Kasumi-1 (cell line): ENCODE measurements around the gene JMY.

Experiments
- DNase-seq, 2 experiments: peaks; one replicate each; lab custom pipeline; 2025; lab: John Stamatoyannopoulos, UW

JMY gene, protein sequence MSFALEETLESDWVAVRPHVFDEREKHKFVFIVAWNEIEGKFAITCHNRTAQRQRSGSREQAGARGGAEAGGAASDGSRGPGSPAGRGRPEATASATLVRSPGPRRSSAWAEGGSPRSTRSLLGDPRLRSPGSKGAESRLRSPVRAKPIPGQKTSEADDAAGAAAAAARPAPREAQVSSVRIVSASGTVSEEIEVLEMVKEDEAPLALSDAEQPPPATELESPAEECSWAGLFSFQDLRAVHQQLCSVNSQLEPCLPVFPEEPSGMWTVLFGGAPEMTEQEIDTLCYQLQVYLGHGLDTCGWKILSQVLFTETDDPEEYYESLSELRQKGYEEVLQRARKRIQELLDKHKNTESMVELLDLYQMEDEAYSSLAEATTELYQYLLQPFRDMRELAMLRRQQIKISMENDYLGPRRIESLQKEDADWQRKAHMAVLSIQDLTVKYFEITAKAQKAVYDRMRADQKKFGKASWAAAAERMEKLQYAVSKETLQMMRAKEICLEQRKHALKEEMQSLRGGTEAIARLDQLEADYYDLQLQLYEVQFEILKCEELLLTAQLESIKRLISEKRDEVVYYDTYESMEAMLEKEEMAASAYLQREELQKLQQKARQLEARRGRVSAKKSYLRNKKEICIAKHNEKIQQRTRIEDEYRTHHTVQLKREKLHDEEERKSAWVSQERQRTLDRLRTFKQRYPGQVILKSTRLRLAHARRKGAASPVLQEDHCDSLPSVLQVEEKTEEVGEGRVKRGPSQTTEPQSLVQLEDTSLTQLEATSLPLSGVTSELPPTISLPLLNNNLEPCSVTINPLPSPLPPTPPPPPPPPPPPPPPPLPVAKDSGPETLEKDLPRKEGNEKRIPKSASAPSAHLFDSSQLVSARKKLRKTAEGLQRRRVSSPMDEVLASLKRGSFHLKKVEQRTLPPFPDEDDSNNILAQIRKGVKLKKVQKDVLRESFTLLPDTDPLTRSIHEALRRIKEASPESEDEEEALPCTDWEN

GRCh38 chr5:79235634-79236361 lies at the start of gene JMY:
Gene JMY (plus strand): TSS chr5:79236131. CDS start chr5:79236651, 520 bp downstream.
- peak; percentile 65 to 85 for DNase-seq

DNA sequence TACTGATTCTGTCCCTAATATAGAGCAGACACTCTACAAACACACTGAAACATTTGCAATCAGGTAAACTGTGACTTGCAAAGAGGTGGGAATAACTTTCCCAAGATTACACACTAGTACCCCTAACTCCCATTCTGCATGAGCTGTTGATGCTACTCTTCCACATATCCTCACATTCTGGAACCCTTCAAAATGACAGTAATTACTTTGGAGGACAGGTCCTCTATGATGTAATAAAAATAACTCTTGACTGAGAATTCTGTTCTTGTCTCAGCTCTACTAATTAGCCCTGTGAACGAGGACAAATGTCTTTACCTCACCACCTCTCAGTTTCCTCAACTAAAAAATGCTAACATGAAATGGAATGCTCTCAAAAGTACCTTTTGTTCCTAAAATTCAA lies 49.5 kb upstream of the JMY start:
- no peak for DNase-seq

- DNase-seq = no peak
Measured at GRCh38 chr5:79189439-79190234, 46.3 kb upstream of the JMY start.

DNA sequence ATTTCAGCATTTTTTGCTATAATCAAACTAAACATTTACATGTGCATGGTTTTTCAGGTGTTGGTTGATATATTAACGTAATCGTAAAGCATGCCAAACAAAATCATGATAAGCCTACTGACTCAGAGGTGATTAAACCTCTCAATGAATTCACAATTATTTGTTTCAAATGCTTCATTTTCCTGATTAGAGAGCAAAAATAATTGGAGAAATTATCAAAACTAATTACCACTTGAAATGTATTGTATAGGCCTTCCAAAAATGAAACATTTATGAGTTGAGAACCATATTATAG lies 45.7 kb upstream of the JMY start:
- DNase-seq = no peak

- no peak for DNase-seq
Measured at GRCh38 chr5:79191457-79191856, 44.5 kb upstream of the JMY start.

- DNase-seq = no peak
Measured at GRCh38 chr5:79193643-79194042, 42.3 kb upstream of the JMY start.

GRCh38 chr5:79200573-79201183 lies 35.3 kb upstream of the JMY start:
- DNase-seq = peak; percentile 52 to 65

- no peak for DNase-seq
Measured at GRCh38 chr5:79201206-79201605, 34.7 kb upstream of the JMY start.

DNA sequence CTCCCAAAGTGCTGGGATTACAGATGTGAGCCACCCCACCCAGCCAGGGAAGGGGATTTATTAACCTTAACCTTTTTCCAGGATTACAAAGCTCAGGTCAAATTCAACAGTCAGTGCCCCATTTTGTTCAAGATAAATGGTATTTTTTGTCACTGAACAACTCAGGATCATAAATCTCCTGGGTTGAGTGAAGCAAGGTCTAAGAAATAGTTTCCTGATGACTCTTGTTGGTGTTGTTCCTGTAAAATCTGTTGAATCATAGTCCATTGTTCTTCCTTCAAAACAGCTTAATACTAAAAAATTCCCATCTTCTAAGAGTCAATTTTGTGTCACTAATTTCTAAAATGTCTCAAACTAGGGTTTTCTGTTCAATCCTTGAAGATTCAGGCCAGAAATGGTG lies 33.9 kb upstream of the JMY start:
- DNase-seq = no peak

DNA sequence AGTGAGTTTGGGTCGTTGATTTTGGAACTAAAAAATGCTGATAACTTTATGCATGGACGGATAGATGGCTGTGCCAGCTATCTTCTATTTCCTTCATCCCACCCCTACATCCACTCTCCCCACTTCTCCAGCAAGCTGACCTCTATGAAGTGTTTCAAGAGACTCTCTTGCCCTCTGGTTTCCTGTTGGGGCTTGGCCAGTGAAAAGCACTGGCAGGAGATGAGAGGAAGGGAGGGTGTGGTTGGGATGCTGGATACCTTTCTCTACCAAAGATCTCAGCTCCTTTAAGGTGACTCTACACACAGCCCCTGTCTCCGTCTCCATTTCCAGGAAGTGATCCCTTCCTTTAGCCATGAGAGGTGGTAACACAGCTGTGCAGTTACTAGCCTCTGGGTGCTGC lies 30.0 kb upstream of the JMY start:
- no peak for DNase-seq

GRCh38 chr5:79206541-79206940 lies 29.4 kb upstream of the JMY start:
- no peak for DNase-seq

- DNase-seq = no peak
Measured at GRCh38 chr5:79209505-79209904, 26.4 kb upstream of the JMY start.

GRCh38 chr5:79224286-79224984 lies 11.5 kb upstream of the JMY start:
- DNase-seq = no peak

DNA sequence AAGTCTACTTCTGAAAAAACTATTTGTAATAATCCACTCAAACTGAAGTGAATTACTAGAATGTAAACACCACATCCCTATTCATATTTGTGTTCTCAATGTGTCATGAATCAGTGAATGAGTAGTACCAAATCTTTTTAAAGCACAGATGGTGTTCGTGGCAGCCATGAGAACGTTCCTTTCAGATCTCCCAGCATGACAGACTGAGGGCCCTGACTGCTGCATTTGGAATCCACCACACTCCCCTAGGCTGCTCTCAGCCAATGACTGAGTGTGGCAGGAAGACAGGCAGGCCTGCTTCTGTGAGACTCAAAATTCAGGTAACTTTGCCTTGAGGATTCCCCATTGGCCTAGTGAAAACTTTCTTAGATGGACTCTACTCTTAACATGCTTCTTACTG lies 10.9 kb upstream of the JMY start:
- no peak for DNase-seq

- DNase-seq = no peak
Measured at GRCh38 chr5:79225441-79225840, 10.5 kb upstream of the JMY start.

GRCh38 chr5:79227484-79228025 lies 8.4 kb upstream of the JMY start:
- DNase-seq = no peak

- DNase-seq = no peak
Measured at GRCh38 chr5:79229357-79230174, 6.4 kb upstream of the JMY start.

DNA sequence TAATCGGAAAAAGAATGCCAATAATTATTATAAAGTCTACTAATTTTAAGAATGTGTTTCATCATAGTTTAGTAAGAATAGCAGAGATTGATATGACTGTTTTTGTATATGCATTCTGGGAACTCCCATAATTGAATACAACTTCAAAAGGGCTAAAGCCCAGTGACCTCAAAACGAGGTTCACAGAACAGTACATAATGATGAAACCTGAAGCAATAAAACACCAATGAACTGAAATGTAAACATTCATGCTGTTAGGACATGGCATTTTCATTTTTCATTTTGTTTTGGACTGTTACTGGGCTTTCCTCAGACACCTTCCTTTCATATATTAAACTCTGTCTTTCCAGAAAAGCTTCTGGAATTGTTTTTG lies 684 bp upstream of the JMY start:
- DNase-seq = no peak

DNA sequence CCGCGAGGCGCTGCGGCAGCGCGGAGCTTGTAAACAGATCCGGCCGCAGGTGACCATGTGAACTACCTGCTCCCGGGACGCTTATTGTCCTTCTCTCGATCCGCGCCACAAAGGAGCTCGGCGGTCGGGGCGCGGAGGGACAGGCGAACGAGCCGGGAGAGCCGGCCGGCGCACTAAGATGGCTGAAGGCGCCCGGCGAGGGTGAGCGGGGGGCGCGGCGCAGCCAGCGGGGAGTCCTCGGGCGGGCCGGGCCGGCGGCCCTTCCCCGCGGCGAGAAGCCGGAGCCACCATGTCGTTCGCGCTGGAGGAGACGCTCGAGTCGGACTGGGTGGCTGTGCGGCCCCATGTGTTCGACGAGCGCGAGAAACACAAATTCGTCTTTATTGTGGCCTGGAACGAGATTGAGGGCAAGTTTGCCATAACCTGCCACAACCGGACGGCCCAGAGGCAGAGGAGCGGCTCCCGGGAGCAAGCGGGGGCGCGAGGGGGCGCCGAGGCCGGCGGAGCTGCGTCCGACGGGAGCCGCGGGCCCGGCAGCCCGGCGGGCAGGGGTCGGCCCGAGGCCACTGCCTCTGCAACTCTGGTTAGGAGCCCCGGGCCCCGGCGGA lies 535 bp downstream of the JMY start:
- no peak for DNase-seq
